HL-60 (cell line): ENCODE measurements around the gene MGAT4A.

ENCODE experiments used
- DNase-seq, 2 experiments: peaks; one replicate each; pipeline ENCODE4 v3.0.0-alpha.2; 2010 to 2020; ENCODE audit warnings: low read depth in 1 of 2, low spot score in 1 of 2
- H3K27ac ChIP-seq: fragments of 250-450 bp; sonication (Bioruptor Pico); replicated peaks from 2 replicates; pipeline ENCODE4 v1.5.1; 2020; ENCODE audit warnings: mild to moderate bottlenecking, moderate library complexity
- H3K27me3 ChIP-seq: fragments of 250-450 bp; sonication (Bioruptor Pico); 2 replicates; pipeline ENCODE4 v1.5.1; 2021; ENCODE audit warnings: mild to moderate bottlenecking, moderate library complexity; ENCODE audit not compliant: insufficient read depth, poor library complexity, severe bottlenecking
- H3K4me3 ChIP-seq: replicated peaks from 2 replicates; pipeline ENCODE4 v1.5.1; 2011; ENCODE audit warnings: mild to moderate bottlenecking, control low read depth, low read length; ENCODE audit not compliant: insufficient read depth
- GABPA ChIP-seq: IDR thresholded peaks from 2 replicates; pipeline ENCODE4 v1.6.1; 2012; ENCODE audit warnings: low read depth
- POLR2AphosphoS5 ChIP-seq: IDR thresholded peaks from 2 replicates; pipeline ENCODE4 v1.6.1; 2012; ENCODE audit warnings: low read depth
- SPI1 ChIP-seq: IDR thresholded peaks from 2 replicates; pipeline ENCODE4 v1.6.1; 2012; ENCODE audit warnings: low read depth, mild to moderate bottlenecking, borderline replicate concordance
- TF ChIP-seq, protein P1 (sequence below): IDR thresholded peaks from 2 replicates; pipeline ENCODE4 v1.6.1; 2012; ENCODE audit warnings: low read depth; ENCODE audit not compliant: insufficient replicate concordance
- TF ChIP-seq, protein P2 (sequence below): IDR thresholded peaks from one replicate; pipeline ENCODE4 v1.5.1; 2011; ENCODE audit warnings: low read length, control low read depth, inconsistent platforms; ENCODE audit not compliant: insufficient read depth

MGAT4A gene

DNA sequence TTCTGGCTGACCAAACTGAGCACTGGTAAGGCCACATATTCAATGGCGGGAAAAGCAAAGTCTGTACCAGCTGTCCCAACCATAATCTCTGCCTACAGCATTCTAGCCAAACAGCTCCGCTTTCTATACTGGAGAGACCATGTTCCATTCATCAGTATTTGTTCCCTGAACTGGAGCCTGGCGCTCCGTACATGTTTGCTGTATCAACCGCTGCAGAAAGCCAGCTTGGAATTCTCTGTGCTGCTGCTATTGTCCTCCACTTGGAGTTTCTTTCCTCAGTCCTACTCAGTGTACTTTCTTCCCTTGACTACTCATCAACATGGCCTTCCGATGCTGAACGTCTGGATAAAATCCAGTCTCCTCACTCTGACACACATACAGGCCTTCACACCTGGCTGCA, 124.5 kb downstream of the MGAT4A start:
- TF ChIP-seq, protein P1, sequence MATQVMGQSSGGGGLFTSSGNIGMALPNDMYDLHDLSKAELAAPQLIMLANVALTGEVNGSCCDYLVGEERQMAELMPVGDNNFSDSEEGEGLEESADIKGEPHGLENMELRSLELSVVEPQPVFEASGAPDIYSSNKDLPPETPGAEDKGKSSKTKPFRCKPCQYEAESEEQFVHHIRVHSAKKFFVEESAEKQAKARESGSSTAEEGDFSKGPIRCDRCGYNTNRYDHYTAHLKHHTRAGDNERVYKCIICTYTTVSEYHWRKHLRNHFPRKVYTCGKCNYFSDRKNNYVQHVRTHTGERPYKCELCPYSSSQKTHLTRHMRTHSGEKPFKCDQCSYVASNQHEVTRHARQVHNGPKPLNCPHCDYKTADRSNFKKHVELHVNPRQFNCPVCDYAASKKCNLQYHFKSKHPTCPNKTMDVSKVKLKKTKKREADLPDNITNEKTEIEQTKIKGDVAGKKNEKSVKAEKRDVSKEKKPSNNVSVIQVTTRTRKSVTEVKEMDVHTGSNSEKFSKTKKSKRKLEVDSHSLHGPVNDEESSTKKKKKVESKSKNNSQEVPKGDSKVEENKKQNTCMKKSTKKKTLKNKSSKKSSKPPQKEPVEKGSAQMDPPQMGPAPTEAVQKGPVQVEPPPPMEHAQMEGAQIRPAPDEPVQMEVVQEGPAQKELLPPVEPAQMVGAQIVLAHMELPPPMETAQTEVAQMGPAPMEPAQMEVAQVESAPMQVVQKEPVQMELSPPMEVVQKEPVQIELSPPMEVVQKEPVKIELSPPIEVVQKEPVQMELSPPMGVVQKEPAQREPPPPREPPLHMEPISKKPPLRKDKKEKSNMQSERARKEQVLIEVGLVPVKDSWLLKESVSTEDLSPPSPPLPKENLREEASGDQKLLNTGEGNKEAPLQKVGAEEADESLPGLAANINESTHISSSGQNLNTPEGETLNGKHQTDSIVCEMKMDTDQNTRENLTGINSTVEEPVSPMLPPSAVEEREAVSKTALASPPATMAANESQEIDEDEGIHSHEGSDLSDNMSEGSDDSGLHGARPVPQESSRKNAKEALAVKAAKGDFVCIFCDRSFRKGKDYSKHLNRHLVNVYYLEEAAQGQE, result no peak
- TF ChIP-seq SPI1 (no peak), GABPA (no peak)
- no peak overlapping the region for H3K4me3 ChIP-seq

DNA sequence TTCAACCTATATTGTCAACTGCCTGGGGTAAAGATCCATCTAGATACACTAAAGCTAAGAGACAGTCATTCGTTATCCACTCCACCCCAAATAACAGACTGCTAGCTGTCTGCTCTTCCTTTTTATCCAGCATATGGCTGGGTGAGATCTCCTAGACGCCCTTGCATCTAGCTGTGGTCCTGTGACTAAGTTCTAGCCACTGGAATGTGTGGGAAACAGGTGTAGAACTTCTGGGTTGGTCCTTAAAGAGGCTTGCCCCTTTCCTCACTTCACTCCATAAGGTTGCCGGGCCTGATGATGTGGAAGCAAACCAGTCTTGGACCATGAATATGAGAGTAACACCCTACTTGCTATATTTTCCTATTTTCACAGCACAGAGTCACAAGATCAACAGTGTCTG, 125.9 kb downstream of the MGAT4A start:
- no peak overlapping the region for H3K4me3 ChIP-seq
- H3K27me3 ChIP-seq, result no peaks in the 10 kb centered on the region
- H3K27ac ChIP-seq, result no peak overlapping the region
- no peak for DNase-seq
- TF ChIP-seq, protein P2, sequence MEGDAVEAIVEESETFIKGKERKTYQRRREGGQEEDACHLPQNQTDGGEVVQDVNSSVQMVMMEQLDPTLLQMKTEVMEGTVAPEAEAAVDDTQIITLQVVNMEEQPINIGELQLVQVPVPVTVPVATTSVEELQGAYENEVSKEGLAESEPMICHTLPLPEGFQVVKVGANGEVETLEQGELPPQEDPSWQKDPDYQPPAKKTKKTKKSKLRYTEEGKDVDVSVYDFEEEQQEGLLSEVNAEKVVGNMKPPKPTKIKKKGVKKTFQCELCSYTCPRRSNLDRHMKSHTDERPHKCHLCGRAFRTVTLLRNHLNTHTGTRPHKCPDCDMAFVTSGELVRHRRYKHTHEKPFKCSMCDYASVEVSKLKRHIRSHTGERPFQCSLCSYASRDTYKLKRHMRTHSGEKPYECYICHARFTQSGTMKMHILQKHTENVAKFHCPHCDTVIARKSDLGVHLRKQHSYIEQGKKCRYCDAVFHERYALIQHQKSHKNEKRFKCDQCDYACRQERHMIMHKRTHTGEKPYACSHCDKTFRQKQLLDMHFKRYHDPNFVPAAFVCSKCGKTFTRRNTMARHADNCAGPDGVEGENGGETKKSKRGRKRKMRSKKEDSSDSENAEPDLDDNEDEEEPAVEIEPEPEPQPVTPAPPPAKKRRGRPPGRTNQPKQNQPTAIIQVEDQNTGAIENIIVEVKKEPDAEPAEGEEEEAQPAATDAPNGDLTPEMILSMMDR, result no peak
- TF ChIP-seq POLR2AphosphoS5, result no peak
- TF ChIP-seq, protein P1, result no peak
- TF ChIP-seq GABPA, result no peak
- TF ChIP-seq SPI1, result no peak

More for the DNA sequence above, 124.5 kb downstream of the MGAT4A start:
- Histone ChIP-seq H3K27ac (no peak overlapping the region), H3K27me3 (no peaks in the 10 kb centered on the region)
- no peak for DNase-seq

DNA sequence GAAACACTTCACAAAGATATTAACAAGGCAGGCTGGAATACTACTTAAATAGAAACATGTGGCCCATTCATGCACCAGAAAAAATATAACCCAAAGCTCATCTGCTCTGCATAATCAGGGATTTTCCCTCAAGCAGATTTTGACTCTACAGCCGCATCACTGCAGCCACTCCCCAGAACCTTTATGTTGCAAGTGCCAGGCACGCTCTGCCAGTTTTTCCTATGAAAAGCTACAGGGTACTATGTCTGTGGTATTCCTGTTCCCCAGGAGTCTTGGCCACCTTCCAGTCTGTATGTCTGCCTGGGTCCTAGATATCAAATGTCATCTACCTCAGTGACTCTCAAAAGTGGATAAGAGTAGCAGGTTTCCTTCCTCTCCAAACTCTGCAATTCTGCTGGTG, 126.4 kb downstream of the MGAT4A start:
- Histone ChIP-seq H3K27me3 (no peaks in the 10 kb centered on the region), H3K4me3 (no peak overlapping the region), H3K27ac (no peak overlapping the region)
- DNase-seq, result no peak
- TF ChIP-seq POLR2AphosphoS5, result no peak
- TF ChIP-seq, protein P1, result no peak

DNA sequence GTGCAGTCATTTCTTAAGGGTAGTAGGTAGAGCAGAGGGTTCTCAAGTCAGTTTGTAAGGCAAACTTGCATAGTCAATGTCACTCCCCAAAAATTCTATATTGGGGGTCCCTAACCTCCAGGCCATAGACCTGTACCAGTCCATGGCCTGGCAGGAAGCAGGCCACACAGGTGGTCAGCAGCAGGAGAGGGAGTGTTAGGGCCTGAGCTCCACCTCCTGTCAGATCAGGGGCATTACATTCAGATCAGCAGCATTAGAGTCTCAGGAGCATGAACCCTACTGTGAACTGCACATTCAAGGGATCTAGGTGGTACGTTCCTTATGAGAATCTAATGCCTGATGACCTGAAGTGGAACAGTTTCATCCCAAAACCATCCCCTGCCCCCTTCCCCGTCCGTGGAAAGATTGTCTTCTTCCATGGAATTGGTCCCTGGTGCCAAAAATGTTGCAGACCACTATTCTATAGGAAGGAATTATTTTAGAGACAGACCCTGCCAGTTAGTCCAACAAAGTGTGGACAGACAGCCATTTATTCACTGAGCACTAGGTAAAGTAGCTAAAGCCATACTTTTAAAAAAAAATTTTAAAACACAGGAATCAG, 129.3 kb downstream of the MGAT4A start:
- TF ChIP-seq, protein P2, result peak; percentile 37
- no peak for TF ChIP-seq SPI1
- no peak overlapping the region for H3K4me3 ChIP-seq
- H3K27me3 ChIP-seq, result no peaks in the 10 kb centered on the region
- peak in 1 of 2 experiments; percentile 35 for DNase-seq
- no peak overlapping the region for H3K27ac ChIP-seq
